ENCODE data around the gene OPN4.
"Not testable (repeated sequence)": the region's sequence is repeated elsewhere in the genome, so short reads cannot be mapped to it uniquely, and the experiment has no call there.

Gene OPN4

DNA sequence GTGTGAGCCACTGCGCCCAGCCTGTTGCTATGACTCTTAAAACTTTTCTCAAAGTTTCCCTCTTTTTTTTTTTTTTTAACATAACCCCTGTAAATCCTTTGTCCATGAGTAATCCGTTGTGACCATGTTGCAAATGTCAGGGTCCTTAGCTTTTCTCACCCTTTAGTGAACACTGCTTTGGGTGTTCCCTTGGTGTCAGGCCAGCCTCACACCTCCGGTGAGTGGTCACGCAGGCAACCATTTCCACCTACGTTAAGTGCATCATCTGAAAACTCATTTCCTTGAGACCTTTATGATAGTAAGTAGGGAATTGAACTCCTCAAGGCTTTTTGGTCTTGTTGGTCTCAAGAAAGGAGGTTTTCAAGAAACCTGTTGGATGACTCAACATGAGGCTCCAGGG lies 41.3 kb upstream of the OPN4 start:
- H3K18ac ChIP-seq (ENCODE audit: low read depth in 1 of 2, low read length in 2 of 2) = no peak overlapping the region
- no peak overlapping the region for H3K4ac ChIP-seq (ENCODE audit: low read depth in 1 of 2, low read length in 2 of 2)
- H2BK12ac ChIP-seq (ENCODE audit: low read length in 2 of 2) = no peak overlapping the region
- no peak for DNase-seq
- no peak overlapping the region for H4K91ac ChIP-seq (ENCODE audit: low read length)
- H3K4me1 ChIP-seq (ENCODE audit: control insufficient read depth, insufficient read depth, low read depth, low read length) = no peaks in the 10 kb centered on the region
- H3K9ac ChIP-seq (ENCODE audit: low read length) = no peak overlapping the region
- H3K27me3 ChIP-seq (ENCODE audit: control insufficient read depth in 1 of 2, insufficient read depth in 1 of 2, low read length in 2 of 2) = no peaks in the 10 kb centered on the region
- H2BK5ac ChIP-seq (ENCODE audit: low read depth, low read length, poor library complexity, severe bottlenecking) = no peak overlapping the region
- H4K8ac ChIP-seq (ENCODE audit: low read length) = no peak overlapping the region
- H3K79me1 ChIP-seq (replicated peaks; ENCODE audit: low read length, poor library complexity, severe bottlenecking) = no peaks in the 10 kb centered on the region
- no peak overlapping the region for H2BK15ac ChIP-seq (ENCODE audit: low read depth, poor library complexity, severe bottlenecking)
- H2BK120ac ChIP-seq (ENCODE audit: low read depth, low read length) = no peak overlapping the region
- 90% methylated on average over 5 of the region's 5 CpGs for WGBS
- no peak overlapping the region for H2AFZ ChIP-seq (ENCODE audit: low read depth, low read length)
- no peaks in the 10 kb centered on the region for H3K36me3 ChIP-seq (ENCODE audit: control insufficient read depth in 1 of 2, insufficient read depth in 2 of 2, low read depth in 1 of 2, low read length in 2 of 2)
- H3K27ac ChIP-seq (ENCODE audit: low read length, poor library complexity, severe bottlenecking) = no peak overlapping the region
- H3K4me3 ChIP-seq (ENCODE audit: insufficient read depth in 1 of 2, low read depth in 1 of 2, low read length in 2 of 2) = no peak overlapping the region
- H3K4me2 ChIP-seq (ENCODE audit: low read length, poor library complexity, severe bottlenecking) = no peak overlapping the region
- H2AK5ac ChIP-seq (ENCODE audit: low read length, severe bottlenecking) = no peak overlapping the region
- no peak overlapping the region for H3K23ac ChIP-seq (ENCODE audit: low read length in 2 of 2)
- peaks cover 6% of the 10 kb centered on the region for H3K9me3 ChIP-seq (ENCODE audit: control insufficient read depth, low read length)
- no peak overlapping the region for H3K14ac ChIP-seq (ENCODE audit: low read length in 2 of 2)

GRCh38 chr10:86613905-86614304 lies 40.4 kb upstream of the OPN4 start:
- DNase-seq = peak; percentile 41
- H3K4me1 ChIP-seq (ENCODE audit: control insufficient read depth, insufficient read depth, low read depth, low read length) = no peaks in the 10 kb centered on the region
- H3K27me3 ChIP-seq (ENCODE audit: control insufficient read depth in 1 of 2, insufficient read depth in 1 of 2, low read length in 2 of 2) = no peaks in the 10 kb centered on the region
- no peaks in the 10 kb centered on the region for H3K36me3 ChIP-seq (ENCODE audit: control insufficient read depth in 1 of 2, insufficient read depth in 2 of 2, low read depth in 1 of 2, low read length in 2 of 2)
- no peak overlapping the region for H3K14ac ChIP-seq (ENCODE audit: low read length in 2 of 2)
- no peak overlapping the region for H3K23ac ChIP-seq (ENCODE audit: low read length in 2 of 2)
- no peak overlapping the region for H2BK15ac ChIP-seq (ENCODE audit: low read depth, poor library complexity, severe bottlenecking)
- no peak overlapping the region for H3K4me3 ChIP-seq (ENCODE audit: insufficient read depth in 1 of 2, low read depth in 1 of 2, low read length in 2 of 2)
- no peaks in the 10 kb centered on the region for H3K79me1 ChIP-seq (replicated peaks; ENCODE audit: low read length, poor library complexity, severe bottlenecking)
- WGBS = 87% methylated on average over 5 of the region's 6 CpGs
- no peak overlapping the region for H2BK120ac ChIP-seq (ENCODE audit: low read depth, low read length)
- no peak overlapping the region for H3K4me2 ChIP-seq (ENCODE audit: low read length, poor library complexity, severe bottlenecking)
- H4K8ac ChIP-seq (ENCODE audit: low read length) = no peak overlapping the region
- no peak overlapping the region for H2BK5ac ChIP-seq (ENCODE audit: low read depth, low read length, poor library complexity, severe bottlenecking)
- no peak overlapping the region for H3K18ac ChIP-seq (ENCODE audit: low read depth in 1 of 2, low read length in 2 of 2)
- H3K9me3 ChIP-seq (ENCODE audit: control insufficient read depth, low read length) = no peaks in the 10 kb centered on the region
- no peak overlapping the region for H3K27ac ChIP-seq (ENCODE audit: low read length, poor library complexity, severe bottlenecking)
- no peak overlapping the region for H3K4ac ChIP-seq (ENCODE audit: low read depth in 1 of 2, low read length in 2 of 2)
- no peak overlapping the region for H4K91ac ChIP-seq (ENCODE audit: low read length)
- H2BK12ac ChIP-seq (ENCODE audit: low read length in 2 of 2) = no peak overlapping the region
- no peak overlapping the region for H2AFZ ChIP-seq (ENCODE audit: low read depth, low read length)
- no peak overlapping the region for H3K9ac ChIP-seq (ENCODE audit: low read length)
- H2AK5ac ChIP-seq (ENCODE audit: low read length, severe bottlenecking) = no peak overlapping the region

DNA sequence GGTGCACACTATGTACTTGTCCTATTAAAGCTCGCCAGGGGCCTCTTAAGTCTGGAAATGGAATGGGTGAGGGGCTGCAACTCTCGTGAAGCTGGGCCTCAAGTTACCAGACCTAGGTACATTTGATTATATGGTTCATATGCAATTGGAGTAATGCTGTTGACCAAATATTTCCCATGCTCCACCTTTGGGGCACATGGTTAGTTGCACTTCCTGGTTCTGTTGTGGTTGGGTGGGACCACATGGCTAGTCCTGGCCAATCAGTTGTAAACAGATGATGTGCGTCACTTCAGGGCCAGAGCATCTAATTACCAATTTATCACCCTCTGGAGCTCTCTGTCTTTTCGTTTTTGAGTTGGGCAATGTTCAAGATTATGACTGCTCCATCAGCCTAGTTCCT lies 39.5 kb upstream of the OPN4 start:
- no peak overlapping the region for H4K8ac ChIP-seq (ENCODE audit: low read length)
- no peak overlapping the region for H3K9ac ChIP-seq (ENCODE audit: low read length)
- WGBS = 73% methylated on average over 2 of the region's 4 CpGs
- no peaks in the 10 kb centered on the region for H3K4me1 ChIP-seq (ENCODE audit: control insufficient read depth, insufficient read depth, low read depth, low read length)
- H3K4me2 ChIP-seq (ENCODE audit: low read length, poor library complexity, severe bottlenecking) = no peak overlapping the region
- no peaks in the 10 kb centered on the region for H3K9me3 ChIP-seq (ENCODE audit: control insufficient read depth, low read length)
- H2BK5ac ChIP-seq (ENCODE audit: low read depth, low read length, poor library complexity, severe bottlenecking) = no peak overlapping the region
- no peak overlapping the region for H2AK5ac ChIP-seq (ENCODE audit: low read length, severe bottlenecking)
- DNase-seq = no peak
- no peak overlapping the region for H2BK12ac ChIP-seq (ENCODE audit: low read length in 2 of 2)
- H3K79me1 ChIP-seq (replicated peaks; ENCODE audit: low read length, poor library complexity, severe bottlenecking) = no peaks in the 10 kb centered on the region
- no peak overlapping the region for H2BK15ac ChIP-seq (ENCODE audit: low read depth, poor library complexity, severe bottlenecking)
- H3K27me3 ChIP-seq (ENCODE audit: control insufficient read depth in 1 of 2, insufficient read depth in 1 of 2, low read length in 2 of 2) = no peaks in the 10 kb centered on the region
- no peak overlapping the region for H3K27ac ChIP-seq (ENCODE audit: low read length, poor library complexity, severe bottlenecking)
- H3K4me3 ChIP-seq (ENCODE audit: insufficient read depth in 1 of 2, low read depth in 1 of 2, low read length in 2 of 2) = no peak overlapping the region
- H2BK120ac ChIP-seq (ENCODE audit: low read depth, low read length) = no peak overlapping the region
- H2AFZ ChIP-seq (ENCODE audit: low read depth, low read length) = no peak overlapping the region
- no peaks in the 10 kb centered on the region for H3K36me3 ChIP-seq (ENCODE audit: control insufficient read depth in 1 of 2, insufficient read depth in 2 of 2, low read depth in 1 of 2, low read length in 2 of 2)
- H3K18ac ChIP-seq (ENCODE audit: low read depth in 1 of 2, low read length in 2 of 2) = no peak overlapping the region
- H3K23ac ChIP-seq (ENCODE audit: low read length in 2 of 2) = no peak overlapping the region
- no peak overlapping the region for H3K4ac ChIP-seq (ENCODE audit: low read depth in 1 of 2, low read length in 2 of 2)
- no peak overlapping the region for H3K14ac ChIP-seq (ENCODE audit: low read length in 2 of 2)
- no peak overlapping the region for H4K91ac ChIP-seq (ENCODE audit: low read length)

- not testable (repeated sequence) for H4K8ac ChIP-seq (ENCODE audit: low read length); H3K14ac ChIP-seq (ENCODE audit: low read length in 2 of 2); H3K9ac ChIP-seq (ENCODE audit: low read length); H3K23ac ChIP-seq (ENCODE audit: low read length in 2 of 2); H2BK12ac ChIP-seq (ENCODE audit: low read length in 2 of 2); H3K4me3 ChIP-seq (ENCODE audit: insufficient read depth in 1 of 2, low read depth in 1 of 2, low read length in 2 of 2); H2AK5ac ChIP-seq (ENCODE audit: low read length, severe bottlenecking); H3K4me2 ChIP-seq (ENCODE audit: low read length, poor library complexity, severe bottlenecking); H2AFZ ChIP-seq (ENCODE audit: low read depth, low read length); H3K18ac ChIP-seq (ENCODE audit: low read depth in 1 of 2, low read length in 2 of 2); DNase-seq; H3K4ac ChIP-seq (ENCODE audit: low read depth in 1 of 2, low read length in 2 of 2); H2BK5ac ChIP-seq (ENCODE audit: low read depth, low read length, poor library complexity, severe bottlenecking); H3K9me3 ChIP-seq (ENCODE audit: control insufficient read depth, low read length); H3K27me3 ChIP-seq (ENCODE audit: control insufficient read depth in 1 of 2, insufficient read depth in 1 of 2, low read length in 2 of 2); H3K36me3 ChIP-seq (ENCODE audit: control insufficient read depth in 1 of 2, insufficient read depth in 2 of 2, low read depth in 1 of 2, low read length in 2 of 2); H3K27ac ChIP-seq (ENCODE audit: low read length, poor library complexity, severe bottlenecking); H2BK15ac ChIP-seq (ENCODE audit: low read depth, poor library complexity, severe bottlenecking); H3K79me1 ChIP-seq (replicated peaks; ENCODE audit: low read length, poor library complexity, severe bottlenecking); H2BK120ac ChIP-seq (ENCODE audit: low read depth, low read length); H4K91ac ChIP-seq (ENCODE audit: low read length); H3K4me1 ChIP-seq (ENCODE audit: control insufficient read depth, insufficient read depth, low read depth, low read length)
- WGBS = no CpG with 5 or more reads among the region's 2 CpGs
Observed at GRCh38 chr10:86617278-86617677, 37.1 kb upstream of the OPN4 start.

Measured in mesenchymal stem cell (in vitro differentiated cells and primary cell).